Endodermal cell (in vitro differentiated cells): Measurements from ENCODE around the gene FAM193B. TPM values are rescaled to one million over a fixed set of nuclear protein-coding genes. Genes with fewer than 3 reads are reported as not detected.

Source experiments
- DNase-seq: peaks from one replicate; pipeline ENCODE4 v3.0.0-alpha.2; 2017
- H3K27ac ChIP-seq: 2 replicates; pipeline ENCODE4 v1.5.1; 2013; ENCODE audit warnings: mild to moderate bottlenecking, low read depth, low read length, moderate library complexity
- H3K27me3 ChIP-seq: 2 replicates; pipeline ENCODE4 v1.6.1; 2013; ENCODE audit warnings: mild to moderate bottlenecking, low read length, moderate library complexity; ENCODE audit not compliant: insufficient read depth, control insufficient read depth, poor library complexity, severe bottlenecking
- H3K36me3 ChIP-seq: 2 replicates; pipeline ENCODE4 v1.7.0; 2013; ENCODE audit warnings: mild to moderate bottlenecking, low read length, moderate library complexity; ENCODE audit not compliant: control insufficient read depth, insufficient read depth
- H3K4me1 ChIP-seq: one replicate; pipeline ENCODE4 v1.7.0; 2013; ENCODE audit warnings: low read length; ENCODE audit not compliant: control insufficient read depth, insufficient read depth
- H3K4me3 ChIP-seq: 2 replicates; pipeline ENCODE4 v1.5.1; 2013; ENCODE audit warnings: mild to moderate bottlenecking, low read length, moderate library complexity
- H3K9ac ChIP-seq: 2 replicates; pipeline ENCODE4 v1.6.1; 2013; ENCODE audit warnings: mild to moderate bottlenecking, low read length, moderate library complexity; ENCODE audit not compliant: poor library complexity, severe bottlenecking; ENCODE audit errors: extremely low read depth
- H3K9me3 ChIP-seq: 2 replicates; pipeline ENCODE4 v1.6.1; 2013; ENCODE audit warnings: mild to moderate bottlenecking, low read length, moderate library complexity; ENCODE audit not compliant: control insufficient read depth
- H3K27ac Mint-ChIP-seq: 2 replicates; pipeline ENCODE4 v1.8.0; 2020; ENCODE audit warnings: mixed read lengths
- H3K27me3 Mint-ChIP-seq: 2 replicates; pipeline ENCODE4 v1.8.0; 2021; ENCODE audit warnings: mild to moderate bottlenecking, mixed read lengths; ENCODE audit not compliant: insufficient read depth
- H3K36me3 Mint-ChIP-seq: 2 replicates; pipeline ENCODE4 v1.8.0; 2020; ENCODE audit warnings: low read depth, mixed read lengths
- H3K4me1 Mint-ChIP-seq: 2 replicates; pipeline ENCODE4 v1.8.0; 2020; ENCODE audit warnings: mixed read lengths
- H3K4me3 Mint-ChIP-seq: 2 replicates; pipeline ENCODE4 v1.8.0; 2020; ENCODE audit warnings: mild to moderate bottlenecking, moderate library complexity, mixed read lengths
- H3K9me3 Mint-ChIP-seq: 2 replicates; pipeline ENCODE4 v1.8.0; 2020; ENCODE audit warnings: mild to moderate bottlenecking, mixed read lengths
- CTCF ChIP-seq: fragments of 200-600 bp; sonication (generic); conservative IDR thresholded peaks from 2 replicates; pipeline ENCODE4 v1.5.0; 2021; ENCODE audit warnings: antibody characterized with exemption, mild to moderate bottlenecking
- WGBS, 2 experiments: methylation state at CpG; one replicate each; pipeline versions ENCODE4 v1.1.5 to v1.1.7; 2013; ENCODE audit warnings: missing lambda C conversion rate in 2 of 2, mixed read lengths in 1 of 2; ENCODE audit not compliant: insufficient coverage in 1 of 2, insufficient read length in 1 of 2; 5-methylcytosine and 5-hydroxymethylcytosine counted together
- total RNA-seq, 2 donors: library from RNA; stranded (reverse); fragmentation: NEBNext Ultra II Directional in 1 of 2; extraction: Animal tissue kit (Norgen Biotek cat#: 25700) in 1 of 2; gene quantifications; 2 replicates in 1 of 2; 3 replicates in 1 of 2; pipeline ENCODE4 v1.2.1, GENCODE V29; 2021

FAM193B gene
- total RNA-seq, 2 donors from 2014 or later: 112 to 115 TPM

GRCh38 chr5:177592010-177592834 lies 37.9 kb upstream of the FAM193B start, which contains the start of gene TMED9:
Gene TMED9 (plus strand): TSS chr5:177592203. CDS start chr5:177592215, 12 bp downstream.
- TF ChIP-seq CTCF: no peak
- WGBS, 2 experiments: 0 to 1% methylated on average over 29 to 67 of the region's 71 CpGs
- peak within 1 kb of the TSS; percentile 88 for H3K4me3 Mint-ChIP-seq
- Histone ChIP-seq H3K4me3 (peak within 1 kb of the TSS; percentile 93), H3K9ac (peak within 1 kb of the TSS; percentile 94), H3K36me3 (peaks cover 39% of the 10 kb centered on the region), H3K27me3 (peaks cover 30% of the 10 kb centered on the region), H3K4me1 (no peaks in the 10 kb centered on the region), H3K9me3 (no peaks in the 10 kb centered on the region), H3K27ac (peak within 1 kb of the TSS; percentile 66)
- H3K27ac Mint-ChIP-seq: peak within 1 kb of the TSS; percentile 98
- H3K9me3 Mint-ChIP-seq: no peaks in the 10 kb centered on the region
- peaks cover 14% of the 10 kb centered on the region for H3K27me3 Mint-ChIP-seq
- peaks cover 35% of the 10 kb centered on the region for H3K36me3 Mint-ChIP-seq
- peak; percentile 97 for DNase-seq
- H3K4me1 Mint-ChIP-seq: peaks cover 10% of the 10 kb centered on the region

GRCh38 chr5:177591690-177592009 lies 37.3 kb upstream of the FAM193B start:
- H3K27ac ChIP-seq: no peak overlapping the region
- H3K4me3 Mint-ChIP-seq: peak overlapping the region; percentile 88
- H3K4me1 Mint-ChIP-seq: peaks cover 10% of the 10 kb centered on the region
- TF ChIP-seq CTCF: no peak
- no peak overlapping the region for H3K27ac Mint-ChIP-seq
- no peak for DNase-seq
- H3K9me3 Mint-ChIP-seq: no peaks in the 10 kb centered on the region
- peaks cover 32% of the 10 kb centered on the region for H3K36me3 Mint-ChIP-seq
- WGBS, 2 experiments: 8 to 22% methylated on average over 7 to 8 of the region's 8 CpGs
- H3K27me3 Mint-ChIP-seq: peaks cover 14% of the 10 kb centered on the region
- no peaks in the 10 kb centered on the region for H3K9me3 ChIP-seq
- peaks cover 36% of the 10 kb centered on the region for H3K36me3 ChIP-seq
- H3K4me1 ChIP-seq: no peaks in the 10 kb centered on the region
- H3K27me3 ChIP-seq: peaks cover 31% of the 10 kb centered on the region
- H3K9ac ChIP-seq: peak overlapping the region; percentile 94
- H3K4me3 ChIP-seq: peak overlapping the region; percentile 93

- Histone ChIP-seq H3K9me3 (no peaks in the 10 kb centered on the region), H3K4me1 (no peaks in the 10 kb centered on the region), H3K27me3 (peaks cover 42% of the 10 kb centered on the region), H3K4me3 (no peak overlapping the region), H3K27ac (no peak overlapping the region), H3K36me3 (peaks cover 23% of the 10 kb centered on the region), H3K9ac (no peak overlapping the region)
- peaks cover 10% of the 10 kb centered on the region for H3K4me1 Mint-ChIP-seq
- H3K4me3 Mint-ChIP-seq: no peak overlapping the region
- 100% methylated on average over 1 of the region's 1 CpG; no CpG with 5 or more reads in 1 of the 2 experiments for WGBS, 2 experiments
- H3K36me3 Mint-ChIP-seq: peaks cover 21% of the 10 kb centered on the region
- no peak overlapping the region for H3K27ac Mint-ChIP-seq
- H3K27me3 Mint-ChIP-seq: peaks cover 25% of the 10 kb centered on the region
- no peak for TF ChIP-seq CTCF
- no peak for DNase-seq
- no peaks in the 10 kb centered on the region for H3K9me3 Mint-ChIP-seq
These were observed 36.0 kb upstream of the FAM193B start for GRCh38 chr5:177590406-177590805.
